GM20431 (cell line): ENCODE results near the gene FAM219B.
"Not testable (repeated sequence)": the region's sequence is repeated elsewhere in the genome, so short reads cannot be mapped to it uniquely, and the experiment has no call there.

Experiments
- in situ Hi-C: fragments of 300-500 bp; cut with MseI, MboI; formaldehyde crosslinking; loops from one replicate; pipeline ENCODE4 v1.15.0; 2020; ENCODE audit warnings: low sequenced_read_pairs; ENCODE audit not compliant: unreplicated experiment

FAM219B gene, protein sequence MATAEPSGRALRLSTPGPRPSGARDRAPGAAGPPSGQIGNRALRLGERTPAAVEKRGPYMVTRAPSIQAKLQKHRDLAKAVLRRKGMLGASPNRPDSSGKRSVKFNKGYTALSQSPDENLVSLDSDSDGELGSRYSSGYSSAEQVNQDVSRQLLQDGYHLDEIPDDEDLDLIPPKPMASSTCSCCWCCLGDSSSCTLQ

DNA sequence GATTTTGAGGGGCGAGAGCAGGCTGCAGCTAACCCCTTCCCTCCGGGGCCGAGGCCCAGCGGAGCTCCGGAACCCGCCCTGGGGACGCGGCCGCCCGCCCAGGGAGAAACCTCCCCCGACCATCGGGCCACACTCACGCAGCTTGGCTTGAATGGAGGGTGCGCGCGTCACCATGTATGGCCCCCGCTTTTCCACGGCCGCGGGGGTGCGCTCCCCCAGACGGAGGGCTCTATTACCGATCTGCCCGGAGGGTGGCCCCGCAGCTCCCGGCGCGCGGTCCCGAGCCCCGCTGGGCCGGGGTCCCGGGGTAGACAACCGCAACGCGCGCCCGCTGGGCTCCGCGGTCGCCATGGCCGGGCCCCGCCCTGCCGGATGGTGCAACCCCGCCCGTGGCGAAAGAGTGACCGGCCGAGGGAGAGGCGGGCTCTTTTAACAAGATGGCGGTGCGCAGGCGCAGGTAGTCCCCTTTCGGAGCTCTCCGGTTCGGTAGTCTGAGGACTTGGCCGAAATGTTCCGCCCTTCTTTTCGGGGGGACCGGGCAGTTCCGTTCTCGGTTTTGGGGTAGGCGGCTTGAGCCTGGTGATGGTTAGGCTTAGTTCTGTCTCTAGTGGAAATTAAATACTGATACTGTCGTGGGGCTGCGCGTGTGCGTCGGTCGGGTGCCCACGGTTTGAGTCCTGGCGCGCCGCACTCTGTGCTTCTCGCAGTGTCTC lies at the start of gene FAM219B:
Gene FAM219B (minus strand): TSS at position 402 of the 713 bp plus-strand sequence. CDS start 51 bp downstream, at position 351.
- in situ Hi-C loops, result loop anchor here (10.0 kb wide), 1 partner anchor 62 kb away; the partner anchor contains the start of gene ULK3

DNA sequence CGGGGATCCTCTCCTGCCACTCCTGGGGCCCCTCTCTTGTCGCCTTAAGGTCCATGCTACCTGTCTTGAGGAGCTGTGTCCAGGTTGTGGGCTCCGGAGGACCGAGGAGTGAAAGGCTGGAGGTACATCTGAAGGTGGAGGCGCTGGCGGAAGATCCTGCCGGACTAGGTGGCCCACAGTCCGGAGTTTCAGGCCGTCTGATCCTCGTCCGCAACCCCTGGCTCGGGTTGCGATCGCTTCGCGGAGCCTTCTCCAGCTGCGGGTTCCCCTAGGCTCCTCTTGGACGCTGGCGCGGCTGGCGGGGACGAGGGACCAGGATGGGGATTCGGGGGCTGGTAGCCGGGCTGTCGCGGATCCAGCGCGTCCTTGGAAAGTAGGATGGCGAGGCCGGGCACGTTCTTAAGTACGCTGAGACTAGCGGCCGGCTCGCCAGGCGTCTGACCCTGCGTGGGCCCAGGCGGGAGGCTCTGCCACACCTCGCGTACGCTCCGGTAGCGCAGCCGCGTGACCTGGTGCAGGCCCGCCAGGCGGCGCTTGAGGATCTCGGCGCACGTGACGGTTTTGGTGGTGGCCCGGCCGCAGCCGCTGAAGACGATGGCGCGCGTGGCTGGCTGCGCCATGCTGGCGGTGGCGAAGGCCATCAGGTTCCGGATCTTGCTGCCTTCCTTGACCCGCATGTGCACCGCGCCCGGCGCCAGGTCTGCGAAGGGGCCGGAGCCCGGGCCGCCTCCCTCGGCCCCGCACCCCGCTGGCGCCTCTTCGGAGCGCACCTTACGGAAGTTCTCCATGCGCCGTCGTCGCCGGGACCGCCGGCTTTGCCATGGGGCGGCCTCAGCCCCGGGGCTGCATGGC lies 49.4 kb upstream of the FAM219B start:
- in situ Hi-C loops, result no loop called here

DNA sequence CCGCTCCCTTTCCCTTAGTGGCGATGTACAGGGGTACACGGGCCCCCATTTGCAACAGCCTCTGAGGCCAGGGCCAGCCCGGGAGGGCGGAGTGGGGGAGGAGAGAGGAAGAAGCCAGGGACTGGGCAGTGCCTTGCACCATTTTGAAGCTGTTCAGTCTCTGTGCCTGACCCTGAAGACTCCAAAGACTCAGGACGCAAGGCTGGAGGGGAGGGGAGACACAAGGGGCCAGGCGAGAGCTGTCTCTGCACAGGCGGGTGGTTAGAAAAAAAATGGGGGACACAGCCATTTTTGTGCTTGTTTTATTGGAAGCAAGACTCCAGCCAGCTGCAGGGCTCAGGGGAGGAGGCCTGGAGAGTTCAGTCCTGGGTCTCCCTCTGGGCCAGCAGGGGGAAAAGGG lies 48.4 kb upstream of the FAM219B start:
- in situ Hi-C loops, result no loop called here

DNA sequence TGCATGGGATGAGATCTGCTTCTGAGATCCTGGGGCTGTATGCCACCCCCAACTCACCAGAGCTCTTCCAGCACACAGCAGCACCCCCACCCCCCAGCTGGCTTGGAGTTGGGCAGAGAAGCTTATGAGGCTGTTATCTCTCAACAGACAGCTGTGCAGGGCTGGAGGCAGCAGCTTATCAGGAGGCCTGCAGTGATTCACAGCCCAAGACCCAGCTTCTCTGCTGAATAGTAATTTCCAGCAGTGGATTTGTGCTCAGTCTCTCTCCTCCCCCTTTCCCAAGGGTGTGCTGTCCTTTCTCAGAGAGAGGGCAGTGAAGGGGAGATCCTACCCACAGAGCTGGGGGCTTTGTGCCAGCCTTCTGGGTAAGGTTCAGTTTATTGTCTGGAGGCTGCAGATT lies 47.9 kb upstream of the FAM219B start:
- in situ Hi-C loops, result no loop called here

DNA sequence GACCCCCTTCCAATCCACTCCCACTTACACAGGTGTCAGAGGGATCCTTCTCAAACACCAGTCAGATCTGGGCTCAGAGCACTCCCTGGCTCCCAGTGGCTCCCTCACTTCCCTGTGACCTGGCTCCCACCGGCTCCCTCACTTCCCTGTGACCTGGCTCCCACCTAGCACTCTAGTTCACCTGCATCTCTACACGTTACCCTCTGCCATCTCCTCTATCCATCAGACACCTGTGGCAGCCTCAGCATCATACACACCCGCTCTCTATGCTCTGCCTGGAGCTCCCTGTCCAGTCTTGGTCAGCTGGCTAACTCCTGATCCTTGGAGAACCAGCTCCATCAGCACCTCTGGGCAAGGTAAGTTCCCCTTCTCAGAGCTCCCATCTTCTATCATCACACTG lies 44.4 kb upstream of the FAM219B start:
- in situ Hi-C loops, result no loop called here

DNA sequence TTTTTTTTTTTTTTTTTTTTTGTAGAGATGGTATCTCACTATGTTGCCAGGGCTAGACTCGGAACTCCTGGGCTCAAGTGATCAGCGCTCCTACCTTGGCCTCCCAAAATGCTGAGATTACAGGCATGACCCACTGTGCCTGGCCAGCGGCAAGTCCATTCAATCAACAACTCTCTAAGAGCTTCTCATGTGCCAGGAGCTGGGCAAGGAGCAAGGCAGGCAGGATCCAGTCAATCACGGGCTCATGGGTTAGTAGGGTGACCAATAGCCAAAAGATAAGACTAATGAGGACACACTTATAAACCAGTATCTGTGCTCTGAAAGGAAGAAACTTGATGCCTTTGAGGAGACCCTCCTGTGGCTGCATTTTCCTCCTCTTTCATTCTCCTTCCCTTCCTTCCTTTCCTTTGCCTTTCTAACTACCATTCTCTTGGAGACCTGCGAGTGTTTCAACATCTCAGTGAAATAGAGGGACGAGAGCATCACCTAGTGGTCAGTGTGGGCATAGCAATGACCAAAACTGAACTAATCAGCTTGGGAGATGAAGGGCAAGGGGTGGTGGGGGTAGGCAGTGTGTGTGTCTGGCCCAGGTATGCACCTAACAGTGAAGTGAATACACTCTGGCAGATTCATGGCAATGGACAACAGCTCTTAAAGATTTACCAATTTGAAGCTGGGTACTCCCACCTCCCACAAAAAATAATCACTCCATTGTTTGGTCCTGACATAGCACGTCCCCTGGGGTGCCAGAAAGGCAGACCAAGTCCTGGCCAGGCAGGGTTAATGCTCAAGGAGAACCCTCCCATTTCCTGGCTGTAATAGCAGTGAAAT lies 43.6 kb upstream of the FAM219B start:
- in situ Hi-C loops, result no loop called here

DNA sequence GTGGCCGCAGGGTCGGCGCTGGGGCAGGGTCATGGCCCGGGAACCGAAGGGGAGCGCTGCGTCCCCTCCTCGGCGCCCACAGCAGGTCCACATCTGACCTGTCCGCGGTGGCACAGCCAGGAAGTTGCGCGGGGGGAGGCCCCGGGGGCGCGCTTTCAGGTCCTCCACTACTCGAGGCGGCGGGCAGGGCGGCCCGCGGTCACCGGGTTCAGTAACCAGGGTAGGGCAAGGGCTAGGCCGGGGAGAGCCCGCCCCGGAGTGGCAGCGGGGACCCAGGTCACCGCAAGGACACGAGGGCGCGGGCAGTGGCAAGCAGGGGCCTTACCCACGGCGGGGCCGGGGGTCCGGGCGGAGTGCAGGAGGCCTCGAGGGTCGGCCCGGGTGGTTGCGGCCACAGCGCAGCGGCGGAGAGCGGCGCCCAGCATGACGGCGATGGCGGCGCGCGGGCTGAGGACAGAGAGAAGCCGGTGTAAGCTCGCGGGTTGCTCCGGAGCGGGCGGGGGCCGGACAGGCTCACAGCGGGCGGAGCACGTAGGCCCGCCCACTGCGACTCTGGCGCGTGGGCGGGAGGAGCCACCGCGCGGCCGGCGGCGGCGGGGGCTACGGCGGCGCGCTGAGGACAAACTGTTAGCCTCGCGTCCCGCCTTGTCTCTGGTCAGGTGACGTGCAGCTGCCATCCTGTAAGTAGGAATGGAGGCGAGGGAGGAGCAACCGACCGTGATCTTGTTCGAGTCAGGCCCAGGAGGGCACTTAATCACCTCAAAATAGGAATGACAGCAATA lies 31.1 kb upstream of the FAM219B start, which contains the start of gene COX5A:
Gene COX5A (minus strand): TSS at position 484 of the 782 bp plus-strand sequence. CDS start 59 bp downstream, at position 425.
- in situ Hi-C loops, result loop anchor here (25.0 kb wide), 1 partner anchor 300 kb away; no protein-coding TSS in a partner anchor

DNA sequence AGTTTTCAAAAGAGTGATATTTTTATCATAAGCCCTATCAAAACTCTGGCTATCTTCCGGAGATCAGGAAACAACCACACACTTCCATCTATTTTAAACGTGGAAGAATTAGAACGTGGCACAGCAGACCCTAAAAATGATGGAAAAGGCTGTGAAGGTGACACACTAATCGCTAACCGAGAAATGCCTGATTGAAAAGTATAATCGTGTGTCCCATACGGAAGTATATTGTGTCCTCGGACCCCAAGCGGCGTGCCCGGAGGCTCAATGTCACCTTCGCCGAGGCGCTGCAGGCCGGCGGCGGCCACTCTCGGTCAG lies 30.6 kb upstream of the FAM219B start:
- in situ Hi-C loops, result loop anchor here (25.0 kb wide), 1 partner anchor 300 kb away; no protein-coding TSS in a partner anchor

DNA sequence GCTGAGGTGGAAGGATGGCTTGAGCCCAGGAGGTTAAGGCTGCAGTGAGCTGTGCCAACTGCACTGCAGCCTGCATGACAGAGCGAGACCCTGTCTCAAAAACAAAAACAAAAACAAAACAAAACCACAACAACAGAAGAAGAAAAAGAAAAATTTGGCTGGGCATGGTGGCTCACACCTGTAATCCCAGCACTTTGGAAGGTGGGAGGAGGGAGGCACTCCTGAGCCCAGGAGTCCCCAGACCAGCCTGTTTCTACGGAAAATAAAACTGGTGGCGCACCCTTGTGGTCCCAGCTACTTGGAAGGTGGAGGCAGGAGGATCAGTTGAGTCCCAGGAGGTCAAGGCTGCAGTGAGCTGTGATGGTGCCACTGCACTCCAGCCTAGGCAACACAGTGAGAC lies 28.5 kb upstream of the FAM219B start:
- in situ Hi-C loops, result loop anchor here (25.0 kb wide), 1 partner anchor 298 kb away; no protein-coding TSS in a partner anchor

DNA sequence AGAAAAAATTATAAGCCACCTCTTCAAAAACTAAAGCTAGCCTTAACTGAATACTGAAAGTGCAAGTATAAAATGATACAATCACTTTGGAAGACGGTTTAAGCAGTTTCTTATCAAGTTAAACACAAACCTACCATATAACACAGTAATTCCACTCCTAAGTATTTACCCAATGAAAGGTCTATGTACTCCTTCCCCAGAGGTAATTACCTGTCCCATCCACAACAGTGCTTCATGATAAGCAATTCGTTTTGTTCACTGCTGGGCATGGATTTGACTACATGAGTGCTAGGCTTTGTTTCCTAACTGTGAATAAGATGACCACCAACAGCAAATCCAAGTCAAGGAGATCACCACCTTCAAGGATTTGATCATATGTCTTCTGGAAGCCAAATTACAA lies 26.9 kb upstream of the FAM219B start:
- in situ Hi-C loops, result loop anchor here (25.0 kb wide), 1 partner anchor 296 kb away; no protein-coding TSS in a partner anchor

DNA sequence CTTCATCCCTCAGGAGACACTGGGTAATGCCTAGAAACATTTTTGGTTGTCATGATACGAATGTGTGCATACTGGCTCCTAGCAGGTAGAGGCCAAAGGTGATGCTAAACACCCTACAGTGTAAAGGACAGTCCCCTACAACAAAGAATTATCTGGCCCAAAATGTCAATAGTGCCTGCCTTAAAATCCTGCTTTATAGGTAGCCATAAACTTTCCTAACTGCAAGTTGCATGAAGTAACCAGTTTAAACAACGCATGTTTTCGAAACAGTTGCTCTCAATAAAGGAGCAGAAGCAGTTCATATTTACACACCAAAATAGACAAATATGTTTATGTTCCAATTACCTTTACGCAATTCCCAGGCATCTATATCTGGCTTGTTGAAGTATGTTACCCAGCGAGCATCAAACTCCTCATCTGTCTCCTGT lies 22.1 kb upstream of the FAM219B start:
- in situ Hi-C loops, result loop anchor here (25.0 kb wide), 1 partner anchor 291 kb away; no protein-coding TSS in a partner anchor

DNA sequence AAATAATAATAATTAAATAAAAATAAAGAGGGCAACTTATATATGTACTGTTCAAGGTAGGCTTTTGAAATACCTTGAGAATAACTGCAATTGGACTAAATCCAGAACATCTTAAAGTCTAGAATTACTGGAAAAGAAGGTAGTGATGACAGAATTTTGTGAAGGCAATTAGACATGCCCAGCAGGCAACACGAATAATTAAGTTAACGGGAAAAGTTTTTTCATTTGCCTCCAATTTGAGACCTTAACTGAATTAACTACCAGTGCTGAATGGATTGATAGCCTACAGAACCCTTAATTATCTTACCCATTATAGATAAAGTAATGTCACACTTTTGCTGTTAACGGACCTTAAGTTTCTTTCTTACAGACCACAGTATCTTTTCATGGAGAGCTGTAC lies 17.9 kb upstream of the FAM219B start:
- in situ Hi-C loops, result no loop called here

DNA sequence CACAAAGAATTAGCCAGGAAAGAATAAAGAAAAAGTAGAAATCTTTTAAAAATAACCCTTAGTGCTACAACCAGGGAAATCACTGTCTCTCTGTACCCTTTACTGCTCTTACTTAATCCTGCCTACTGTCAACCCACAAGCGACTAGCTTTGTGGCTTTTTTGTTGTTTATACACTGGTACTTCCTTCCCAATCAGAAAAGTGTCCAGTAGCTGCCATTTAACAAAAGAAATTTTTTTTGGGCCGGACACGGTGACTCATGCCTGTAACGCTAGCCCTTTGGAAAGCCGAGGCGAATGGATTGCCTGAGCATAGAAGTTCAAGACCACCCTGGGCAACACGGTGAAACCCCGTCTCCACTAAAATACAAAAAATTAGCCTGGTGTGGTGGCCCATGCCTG lies 13.8 kb upstream of the FAM219B start:
- in situ Hi-C loops, result no loop called here

DNA sequence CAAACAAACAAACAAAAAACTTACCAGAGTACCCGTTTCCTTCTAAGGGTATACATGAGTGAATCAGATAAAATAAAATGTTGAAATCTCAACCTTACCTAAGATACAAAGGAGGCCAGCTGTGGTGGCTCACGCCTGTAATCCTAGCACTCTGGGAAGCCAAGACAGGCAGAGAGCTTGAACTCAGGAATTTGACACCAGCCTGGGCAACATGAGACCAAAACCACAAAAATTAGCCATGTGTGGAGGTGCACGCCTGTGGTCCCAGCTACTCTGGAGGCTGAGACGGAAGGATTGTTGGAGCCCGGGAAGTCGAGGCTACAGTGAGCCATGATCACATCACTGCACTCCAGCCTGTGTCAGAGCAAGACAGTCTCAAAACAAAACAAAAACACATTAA lies 11.0 kb upstream of the FAM219B start:
- in situ Hi-C loops, result no loop called here

DNA sequence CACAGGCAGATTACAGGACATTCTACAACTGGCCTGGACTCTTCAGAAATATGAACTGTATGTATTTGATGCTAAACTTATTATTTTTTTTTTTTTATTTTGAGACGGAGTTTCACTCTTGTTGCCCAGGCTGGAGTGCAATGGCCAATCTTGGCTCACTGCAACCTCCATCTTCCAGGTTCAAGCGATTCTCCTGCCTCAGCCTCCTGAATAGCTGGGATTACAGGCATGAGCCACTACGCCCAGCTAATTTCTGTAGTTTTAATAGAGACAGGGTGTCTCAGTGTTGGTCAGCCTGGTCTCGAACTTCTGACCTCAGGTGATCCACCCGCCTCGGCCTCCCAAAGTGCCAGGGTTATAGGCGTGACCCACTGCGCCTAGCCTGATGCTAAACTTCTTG lies 7.1 kb upstream of the FAM219B start:
- in situ Hi-C loops, result not testable (repeated sequence)

DNA sequence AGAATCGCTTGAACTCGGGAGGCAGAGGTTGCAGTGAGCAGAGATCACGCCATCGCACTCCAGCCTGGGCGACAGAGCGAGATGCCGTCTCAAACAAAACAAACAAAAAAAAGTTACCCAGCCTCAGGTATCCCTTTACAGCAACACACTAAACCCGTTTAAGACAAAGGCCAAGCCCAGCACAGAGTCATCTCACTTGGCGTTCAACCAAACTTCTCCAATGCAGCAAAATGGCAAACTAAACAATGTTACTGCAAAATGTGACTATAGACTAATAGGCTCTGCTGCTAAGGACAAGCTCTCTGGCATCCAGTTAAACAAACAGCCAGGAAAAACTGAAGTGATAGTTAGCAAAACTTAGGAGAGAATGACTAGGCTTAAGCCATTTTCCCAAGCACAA lies 6.4 kb upstream of the FAM219B start:
- in situ Hi-C loops, result no loop called here

DNA sequence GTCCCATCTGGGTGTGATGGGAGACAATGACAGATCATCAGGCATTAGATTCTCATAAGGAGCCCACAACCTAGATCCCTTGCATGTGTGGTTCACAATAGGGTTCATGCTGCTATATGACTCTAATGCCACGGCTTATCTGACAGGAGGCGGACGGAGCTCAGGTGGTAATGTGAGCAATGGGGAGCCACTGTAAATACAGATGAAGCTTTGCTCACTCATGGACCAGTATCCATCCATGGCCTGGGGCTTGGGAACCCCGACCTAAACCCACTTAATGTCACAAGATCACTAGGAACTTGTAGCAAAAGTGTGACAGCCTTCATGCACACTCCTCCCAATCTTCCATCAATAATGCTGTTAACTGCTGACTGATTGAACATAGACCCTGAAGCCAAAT lies 2.0 kb upstream of the FAM219B start:
- in situ Hi-C loops, result loop anchor here (10.0 kb wide), 1 partner anchor 64 kb away; the partner anchor contains the start of gene ULK3

DNA sequence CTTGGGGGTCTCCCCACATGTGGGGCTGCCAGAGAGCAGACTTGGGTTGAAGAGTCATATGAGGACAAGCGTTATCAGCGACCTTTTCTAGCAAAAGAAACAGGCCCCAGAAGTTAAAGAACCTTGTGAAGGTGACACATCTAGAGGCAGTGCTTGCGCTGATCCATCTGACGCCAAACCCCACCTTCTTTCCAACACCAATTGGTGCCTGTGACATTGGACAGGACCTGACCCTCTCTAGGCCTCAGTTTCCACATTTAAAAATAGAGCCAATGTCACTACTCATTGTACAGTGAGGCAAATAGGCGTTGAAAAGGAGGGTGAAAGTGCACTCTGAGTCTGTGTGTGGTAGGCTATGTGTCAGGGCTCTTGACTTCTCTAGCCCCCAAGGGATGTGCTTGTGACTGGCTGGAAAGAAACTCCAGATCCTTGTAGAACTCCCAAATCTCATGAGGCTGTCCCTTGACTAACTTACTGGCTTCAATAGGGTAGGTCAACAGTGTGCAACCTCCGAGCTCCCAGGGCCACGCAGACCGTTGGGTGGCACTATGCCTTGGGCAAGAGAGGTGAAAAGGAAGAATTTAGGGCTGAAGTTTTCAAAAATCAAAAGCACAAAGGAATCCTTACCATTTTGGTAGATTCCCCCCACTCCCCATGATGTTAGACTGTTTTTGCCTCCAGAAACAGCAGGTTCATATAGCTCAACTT lies 666 bp upstream of the FAM219B start:
- in situ Hi-C loops, result loop anchor here (10.0 kb wide), 1 partner anchor 63 kb away; the partner anchor contains the start of gene ULK3
